GM18507 (cell line): Measurements from ENCODE around the gene PTPRM.

ENCODE experiments used
- DNase-seq: peaks from one replicate; pipeline ENCODE4 v3.0.0; 2011; ENCODE audit warnings: low read depth; ENCODE audit not compliant: insufficient read length; ENCODE audit errors: extremely low spot score
- FAIRE-seq: peaks from 2 replicates; lab custom pipeline; 2011; peaks lifted over from hg19 to GRCh38; lab: Jason Lieb, UNC

The PTPRM gene

GRCh38 chr18:8365006-8365405, 797.9 kb downstream of the PTPRM start:
- DNase-seq = no peak
- FAIRE-seq = no peak

- no peak for FAIRE-seq
- no peak for DNase-seq
These were observed 798.4 kb downstream of the PTPRM start for GRCh38 chr18:8365528-8365927.

GRCh38 chr18:8366070-8366469, 799.0 kb downstream of the PTPRM start:
- FAIRE-seq (no peak), DNase-seq (no peak)

- FAIRE-seq (no peak), DNase-seq (no peak)
These were observed 799.5 kb downstream of the PTPRM start for GRCh38 chr18:8366656-8367055.

GRCh38 chr18:8367217-8367988, 800.3 kb downstream of the PTPRM start:
- FAIRE-seq (no peak), DNase-seq (no peak)

- DNase-seq (no peak), FAIRE-seq (no peak)
These were observed 801.5 kb downstream of the PTPRM start for GRCh38 chr18:8368512-8369217.

GRCh38 chr18:8373486-8373885, 806.4 kb downstream of the PTPRM start:
- DNase-seq = no peak
- no peak for FAIRE-seq

GRCh38 chr18:8374676-8375075, 807.6 kb downstream of the PTPRM start:
- no peak for FAIRE-seq

GRCh38 chr18:8375249-8375648, 808.1 kb downstream of the PTPRM start:
- DNase-seq = no peak
- no peak for FAIRE-seq

More at GRCh38 chr18:8374676-8375075, 807.6 kb downstream of the PTPRM start:
- DNase-seq = no peak

- no peak for FAIRE-seq
- no peak for DNase-seq
These were observed 809.0 kb downstream of the PTPRM start for GRCh38 chr18:8376113-8376512.

- DNase-seq (no peak), FAIRE-seq (no peak)
These were observed 812.2 kb downstream of the PTPRM start for GRCh38 chr18:8379187-8379941.

- DNase-seq = no peak
- no peak for FAIRE-seq
These were observed 812.9 kb downstream of the PTPRM start for GRCh38 chr18:8380006-8380405.

- no peak for FAIRE-seq
These were observed 813.8 kb downstream of the PTPRM start for GRCh38 chr18:8380926-8381325.

GRCh38 chr18:8381821-8382459, 814.8 kb downstream of the PTPRM start:
- FAIRE-seq (no peak), DNase-seq (no peak)

More at GRCh38 chr18:8380926-8381325, 813.8 kb downstream of the PTPRM start:
- DNase-seq = no peak

- FAIRE-seq (no peak), DNase-seq (no peak)
These were observed 818.3 kb downstream of the PTPRM start for GRCh38 chr18:8385400-8385799.

- FAIRE-seq = no peak
- DNase-seq = no peak
These were observed 819.7 kb downstream of the PTPRM start for GRCh38 chr18:8386669-8387380.

GRCh38 chr18:8389391-8390340, 822.5 kb downstream of the PTPRM start:
- FAIRE-seq = no peak
- no peak for DNase-seq

- no peak for FAIRE-seq
These were observed 824.0 kb downstream of the PTPRM start for GRCh38 chr18:8391068-8391467.

More at GRCh38 chr18:8391068-8391467, 824.0 kb downstream of the PTPRM start:
- no peak for DNase-seq
